Measurements from ENCODE around the gene ZNF226.

DNA sequence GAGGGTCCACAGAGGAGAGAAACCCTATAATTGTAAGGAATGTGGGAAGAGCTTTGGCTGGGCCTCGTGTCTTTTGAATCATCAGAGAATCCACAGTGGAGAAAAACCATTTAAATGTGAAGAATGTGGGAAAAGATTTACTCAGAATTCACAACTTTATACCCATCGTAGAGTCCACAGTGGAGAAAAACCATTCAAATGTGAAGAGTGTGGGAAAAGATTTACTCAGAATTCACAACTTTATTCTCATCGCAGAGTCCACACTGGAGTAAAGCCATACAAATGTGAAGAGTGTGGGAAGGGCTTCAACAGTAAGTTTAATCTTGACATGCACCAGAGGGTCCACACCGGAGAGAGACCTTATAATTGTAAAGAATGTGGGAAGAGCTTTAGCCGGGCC is 32.9 kb upstream of the ZNF226 start:
- TF ChIP-seq, protein P1, sequence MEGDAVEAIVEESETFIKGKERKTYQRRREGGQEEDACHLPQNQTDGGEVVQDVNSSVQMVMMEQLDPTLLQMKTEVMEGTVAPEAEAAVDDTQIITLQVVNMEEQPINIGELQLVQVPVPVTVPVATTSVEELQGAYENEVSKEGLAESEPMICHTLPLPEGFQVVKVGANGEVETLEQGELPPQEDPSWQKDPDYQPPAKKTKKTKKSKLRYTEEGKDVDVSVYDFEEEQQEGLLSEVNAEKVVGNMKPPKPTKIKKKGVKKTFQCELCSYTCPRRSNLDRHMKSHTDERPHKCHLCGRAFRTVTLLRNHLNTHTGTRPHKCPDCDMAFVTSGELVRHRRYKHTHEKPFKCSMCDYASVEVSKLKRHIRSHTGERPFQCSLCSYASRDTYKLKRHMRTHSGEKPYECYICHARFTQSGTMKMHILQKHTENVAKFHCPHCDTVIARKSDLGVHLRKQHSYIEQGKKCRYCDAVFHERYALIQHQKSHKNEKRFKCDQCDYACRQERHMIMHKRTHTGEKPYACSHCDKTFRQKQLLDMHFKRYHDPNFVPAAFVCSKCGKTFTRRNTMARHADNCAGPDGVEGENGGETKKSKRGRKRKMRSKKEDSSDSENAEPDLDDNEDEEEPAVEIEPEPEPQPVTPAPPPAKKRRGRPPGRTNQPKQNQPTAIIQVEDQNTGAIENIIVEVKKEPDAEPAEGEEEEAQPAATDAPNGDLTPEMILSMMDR (IDR thresholded peaks at IDR 0.05; ENCODE audit: low read depth, low read length) = no peak
- no peak for TF ChIP-seq EZH2phosphoT487 (IDR thresholded peaks at IDR 0.05; ENCODE audit: low read depth)

Measured in OCI-LY3 (cell line).